ENCODE results near the gene FRMD6. TPM values are rescaled to one million over a fixed set of nuclear protein-coding genes. Genes with fewer than 3 reads are reported as not detected.

FRMD6 gene
- total RNA-seq (2012; rRNA removed) = 148 and 178 TPM in 2 replicates

- H3K4me2 ChIP-seq (ENCODE audit: low read length) = peak within 1 kb of the TSS; percentile 99
These were observed at the start of gene FRMD6 for GRCh38 chr14:51651388-51652167. Gene FRMD6 (plus strand): TSS chr14:51651910. CDS start chr14:51689837, 37,927 bp downstream.

GRCh38 chr14:51602310-51602709 is 49.4 kb upstream of the FRMD6 start:
- H3K4me3 ChIP-seq (ENCODE audit: low read length) = no peak overlapping the region
- H3K27me3 ChIP-seq (ENCODE audit: control insufficient read depth, insufficient read depth, low read length) = no peaks in the 10 kb centered on the region
- no peak overlapping the region for H3K4me2 ChIP-seq (ENCODE audit: low read length)
- H3K4me1 ChIP-seq (ENCODE audit: control insufficient read depth, insufficient read depth, low read length) = peaks cover 48% of the 10 kb centered on the region
- H3K9me3 ChIP-seq (replicated peaks; ENCODE audit: low read length) = no peaks in the 10 kb centered on the region
- no peak overlapping the region for H3K9ac ChIP-seq (ENCODE audit: low read depth, low read length)
- no peaks in the 10 kb centered on the region for H3K36me3 ChIP-seq (ENCODE audit: insufficient read depth, low read length)

More at GRCh38 chr14:51651388-51652167, at the start of gene FRMD6:
- H3K4me1 ChIP-seq (ENCODE audit: control insufficient read depth, insufficient read depth, low read length) = peaks cover 30% of the 10 kb centered on the region
- no peaks in the 10 kb centered on the region for H3K27me3 ChIP-seq (ENCODE audit: control insufficient read depth, insufficient read depth, low read length)
- no peaks in the 10 kb centered on the region for H3K9me3 ChIP-seq (replicated peaks; ENCODE audit: low read length)
- peak within 1 kb of the TSS; percentile 99 for H3K4me3 ChIP-seq (ENCODE audit: low read length)
- H3K36me3 ChIP-seq (ENCODE audit: insufficient read depth, low read length) = peaks cover 26% of the 10 kb centered on the region
- peak within 1 kb of the TSS; percentile 99 for H3K9ac ChIP-seq (ENCODE audit: low read depth, low read length)

- H3K36me3 ChIP-seq (ENCODE audit: insufficient read depth, low read length) = no peaks in the 10 kb centered on the region
- H3K9ac ChIP-seq (ENCODE audit: low read depth, low read length) = peak overlapping the region; percentile 28
- no peaks in the 10 kb centered on the region for H3K9me3 ChIP-seq (replicated peaks; ENCODE audit: low read length)
- H3K4me2 ChIP-seq (ENCODE audit: low read length) = no peak overlapping the region
- H3K4me1 ChIP-seq (ENCODE audit: control insufficient read depth, insufficient read depth, low read length) = peaks cover 38% of the 10 kb centered on the region
- H3K4me3 ChIP-seq (ENCODE audit: low read length) = no peak overlapping the region
- no peaks in the 10 kb centered on the region for H3K27me3 ChIP-seq (ENCODE audit: control insufficient read depth, insufficient read depth, low read length)
These were observed 48.2 kb upstream of the FRMD6 start for GRCh38 chr14:51603495-51603894.

- Histone ChIP-seq H3K36me3 (ENCODE audit: insufficient read depth, low read length) (no peaks in the 10 kb centered on the region), H3K27me3 (ENCODE audit: control insufficient read depth, insufficient read depth, low read length) (no peaks in the 10 kb centered on the region), H3K4me2 (ENCODE audit: low read length) (no peak overlapping the region), H3K9me3 (replicated peaks; ENCODE audit: low read length) (no peaks in the 10 kb centered on the region), H3K4me3 (ENCODE audit: low read length) (no peak overlapping the region), H3K4me1 (ENCODE audit: control insufficient read depth, insufficient read depth, low read length) (peaks cover 38% of the 10 kb centered on the region), H3K9ac (ENCODE audit: low read depth, low read length) (peak overlapping the region; percentile 28)
These were observed 47.6 kb upstream of the FRMD6 start for GRCh38 chr14:51604073-51604472.

GRCh38 chr14:51605575-51605974 is 46.1 kb upstream of the FRMD6 start:
- H3K4me2 ChIP-seq (ENCODE audit: low read length) = no peak overlapping the region
- H3K4me1 ChIP-seq (ENCODE audit: control insufficient read depth, insufficient read depth, low read length) = peaks cover 40% of the 10 kb centered on the region
- no peaks in the 10 kb centered on the region for H3K9me3 ChIP-seq (replicated peaks; ENCODE audit: low read length)
- H3K4me3 ChIP-seq (ENCODE audit: low read length) = no peak overlapping the region
- no peaks in the 10 kb centered on the region for H3K27me3 ChIP-seq (ENCODE audit: control insufficient read depth, insufficient read depth, low read length)
- no peak overlapping the region for H3K9ac ChIP-seq (ENCODE audit: low read depth, low read length)
- H3K36me3 ChIP-seq (ENCODE audit: insufficient read depth, low read length) = no peaks in the 10 kb centered on the region

- H3K9ac ChIP-seq (ENCODE audit: low read depth, low read length) = no peak overlapping the region
These were observed 44.0 kb upstream of the FRMD6 start for GRCh38 chr14:51607711-51608110.

GRCh38 chr14:51609251-51609954 is 42.3 kb upstream of the FRMD6 start:
- no peaks in the 10 kb centered on the region for H3K36me3 ChIP-seq (ENCODE audit: insufficient read depth, low read length)

More at GRCh38 chr14:51607711-51608110, 44.0 kb upstream of the FRMD6 start:
- Histone ChIP-seq H3K4me1 (ENCODE audit: control insufficient read depth, insufficient read depth, low read length) (peaks cover 35% of the 10 kb centered on the region), H3K9me3 (replicated peaks; ENCODE audit: low read length) (no peaks in the 10 kb centered on the region), H3K36me3 (ENCODE audit: insufficient read depth, low read length) (no peaks in the 10 kb centered on the region), H3K4me3 (ENCODE audit: low read length) (no peak overlapping the region), H3K4me2 (ENCODE audit: low read length) (no peak overlapping the region), H3K27me3 (ENCODE audit: control insufficient read depth, insufficient read depth, low read length) (no peaks in the 10 kb centered on the region)

GRCh38 chr14:51609955-51610283 is 41.8 kb upstream of the FRMD6 start:
- H3K36me3 ChIP-seq (ENCODE audit: insufficient read depth, low read length) = no peaks in the 10 kb centered on the region

More at GRCh38 chr14:51609251-51609954, 42.3 kb upstream of the FRMD6 start:
- peaks cover 25% of the 10 kb centered on the region for H3K4me1 ChIP-seq (ENCODE audit: control insufficient read depth, insufficient read depth, low read length)
- no peaks in the 10 kb centered on the region for H3K27me3 ChIP-seq (ENCODE audit: control insufficient read depth, insufficient read depth, low read length)
- H3K4me3 ChIP-seq (ENCODE audit: low read length) = peak overlapping the region; percentile 12
- no peaks in the 10 kb centered on the region for H3K9me3 ChIP-seq (replicated peaks; ENCODE audit: low read length)
- peak overlapping the region; percentile 19 for H3K9ac ChIP-seq (ENCODE audit: low read depth, low read length)
- peak overlapping the region; percentile 44 for H3K4me2 ChIP-seq (ENCODE audit: low read length)

GRCh38 chr14:51610771-51611170 is 40.9 kb upstream of the FRMD6 start:
- Histone ChIP-seq H3K36me3 (ENCODE audit: insufficient read depth, low read length) (no peaks in the 10 kb centered on the region), H3K27me3 (ENCODE audit: control insufficient read depth, insufficient read depth, low read length) (no peaks in the 10 kb centered on the region), H3K9ac (ENCODE audit: low read depth, low read length) (no peak overlapping the region), H3K4me1 (ENCODE audit: control insufficient read depth, insufficient read depth, low read length) (peaks cover 21% of the 10 kb centered on the region), H3K9me3 (replicated peaks; ENCODE audit: low read length) (no peaks in the 10 kb centered on the region), H3K4me3 (ENCODE audit: low read length) (no peak overlapping the region), H3K4me2 (ENCODE audit: low read length) (no peak overlapping the region)

More at GRCh38 chr14:51609955-51610283, 41.8 kb upstream of the FRMD6 start:
- H3K4me2 ChIP-seq (ENCODE audit: low read length) = peak overlapping the region; percentile 44
- peaks cover 21% of the 10 kb centered on the region for H3K4me1 ChIP-seq (ENCODE audit: control insufficient read depth, insufficient read depth, low read length)
- H3K4me3 ChIP-seq (ENCODE audit: low read length) = no peak overlapping the region
- no peaks in the 10 kb centered on the region for H3K27me3 ChIP-seq (ENCODE audit: control insufficient read depth, insufficient read depth, low read length)
- peak overlapping the region; percentile 19 for H3K9ac ChIP-seq (ENCODE audit: low read depth, low read length)
- no peaks in the 10 kb centered on the region for H3K9me3 ChIP-seq (replicated peaks; ENCODE audit: low read length)

GRCh38 chr14:51612449-51612848 is 39.3 kb upstream of the FRMD6 start:
- H3K36me3 ChIP-seq (ENCODE audit: insufficient read depth, low read length) = no peaks in the 10 kb centered on the region
- H3K9me3 ChIP-seq (replicated peaks; ENCODE audit: low read length) = no peaks in the 10 kb centered on the region
- no peak overlapping the region for H3K4me3 ChIP-seq (ENCODE audit: low read length)
- H3K27me3 ChIP-seq (ENCODE audit: control insufficient read depth, insufficient read depth, low read length) = no peaks in the 10 kb centered on the region
- H3K4me1 ChIP-seq (ENCODE audit: control insufficient read depth, insufficient read depth, low read length) = peaks cover 36% of the 10 kb centered on the region
- H3K9ac ChIP-seq (ENCODE audit: low read depth, low read length) = no peak overlapping the region
- H3K4me2 ChIP-seq (ENCODE audit: low read length) = no peak overlapping the region

GRCh38 chr14:51613416-51613815 is 38.3 kb upstream of the FRMD6 start:
- Histone ChIP-seq H3K27me3 (ENCODE audit: control insufficient read depth, insufficient read depth, low read length) (no peaks in the 10 kb centered on the region), H3K9ac (ENCODE audit: low read depth, low read length) (no peak overlapping the region), H3K9me3 (replicated peaks; ENCODE audit: low read length) (no peaks in the 10 kb centered on the region), H3K36me3 (ENCODE audit: insufficient read depth, low read length) (no peaks in the 10 kb centered on the region), H3K4me2 (ENCODE audit: low read length) (no peak overlapping the region), H3K4me1 (ENCODE audit: control insufficient read depth, insufficient read depth, low read length) (peaks cover 39% of the 10 kb centered on the region), H3K4me3 (ENCODE audit: low read length) (no peak overlapping the region)

All from skeletal muscle satellite cell (primary cell).